ENCODE results near the gene LRRC15. TPM values are rescaled to one million over a fixed set of nuclear protein-coding genes. Genes with fewer than 3 reads are reported as not detected.

LRRC15 gene
- total RNA-seq, 2 donors from 2014 or later = 0.11 TPM; not detected in 1

DNA sequence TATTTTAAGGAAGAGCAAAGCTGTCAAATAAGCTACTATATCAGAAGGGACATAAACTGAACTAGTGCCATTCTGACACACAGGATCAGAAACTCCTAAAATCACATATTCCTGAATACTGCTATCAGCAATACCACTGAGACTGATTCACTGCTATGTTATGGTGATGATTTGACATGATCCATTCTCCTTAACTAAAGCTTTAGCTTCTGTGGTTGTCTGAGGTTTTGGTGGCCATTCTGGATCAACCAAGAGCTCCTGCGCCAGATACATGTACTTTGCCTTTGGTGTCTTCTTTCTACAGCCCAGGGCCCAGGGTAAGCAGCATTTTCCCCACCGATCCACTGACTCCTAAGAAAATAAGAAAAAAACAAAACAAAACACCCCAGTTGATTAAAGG, 36.2 kb upstream of the LRRC15 start:
- TF ChIP-seq, protein P1, sequence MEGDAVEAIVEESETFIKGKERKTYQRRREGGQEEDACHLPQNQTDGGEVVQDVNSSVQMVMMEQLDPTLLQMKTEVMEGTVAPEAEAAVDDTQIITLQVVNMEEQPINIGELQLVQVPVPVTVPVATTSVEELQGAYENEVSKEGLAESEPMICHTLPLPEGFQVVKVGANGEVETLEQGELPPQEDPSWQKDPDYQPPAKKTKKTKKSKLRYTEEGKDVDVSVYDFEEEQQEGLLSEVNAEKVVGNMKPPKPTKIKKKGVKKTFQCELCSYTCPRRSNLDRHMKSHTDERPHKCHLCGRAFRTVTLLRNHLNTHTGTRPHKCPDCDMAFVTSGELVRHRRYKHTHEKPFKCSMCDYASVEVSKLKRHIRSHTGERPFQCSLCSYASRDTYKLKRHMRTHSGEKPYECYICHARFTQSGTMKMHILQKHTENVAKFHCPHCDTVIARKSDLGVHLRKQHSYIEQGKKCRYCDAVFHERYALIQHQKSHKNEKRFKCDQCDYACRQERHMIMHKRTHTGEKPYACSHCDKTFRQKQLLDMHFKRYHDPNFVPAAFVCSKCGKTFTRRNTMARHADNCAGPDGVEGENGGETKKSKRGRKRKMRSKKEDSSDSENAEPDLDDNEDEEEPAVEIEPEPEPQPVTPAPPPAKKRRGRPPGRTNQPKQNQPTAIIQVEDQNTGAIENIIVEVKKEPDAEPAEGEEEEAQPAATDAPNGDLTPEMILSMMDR (conservative IDR thresholded peaks at IDR 0.05) = no peak
- Histone ChIP-seq H3K9ac (ENCODE audit: extremely low read depth, low read length, poor library complexity, severe bottlenecking) (no peak overlapping the region), H3K27ac (ENCODE audit: low read depth, low read length) (no peak overlapping the region), H3K9me3 (ENCODE audit: control insufficient read depth, low read length) (no peaks in the 10 kb centered on the region), H3K4me1 (ENCODE audit: control insufficient read depth, insufficient read depth, low read length) (peaks cover 5% of the 10 kb centered on the region), H3K4me3 (ENCODE audit: low read length) (no peak overlapping the region), H3K27me3 (ENCODE audit: control insufficient read depth, insufficient read depth, low read length, poor library complexity, severe bottlenecking) (no peaks in the 10 kb centered on the region), H3K36me3 (ENCODE audit: control insufficient read depth, insufficient read depth, low read length) (peaks cover 48% of the 10 kb centered on the region)
- Mint-ChIP-seq H3K27ac (peak overlapping the region; percentile 18), H3K4me1 (peaks cover 2% of the 10 kb centered on the region), H3K27me3 (ENCODE audit: insufficient read depth) (no peaks in the 10 kb centered on the region), H3K9me3 (no peaks in the 10 kb centered on the region), H3K36me3 (ENCODE audit: low read depth) (peaks cover 29% of the 10 kb centered on the region), H3K4me3 (no peak overlapping the region)
- DNase-seq = no peak
- WGBS, 2 experiments (ENCODE audit: insufficient coverage in 1 of 2, insufficient read length in 1 of 2) = 87% methylated on average over 2 of the region's 2 CpGs; no CpG with 5 or more reads in 1 of the 2 experiments

DNA sequence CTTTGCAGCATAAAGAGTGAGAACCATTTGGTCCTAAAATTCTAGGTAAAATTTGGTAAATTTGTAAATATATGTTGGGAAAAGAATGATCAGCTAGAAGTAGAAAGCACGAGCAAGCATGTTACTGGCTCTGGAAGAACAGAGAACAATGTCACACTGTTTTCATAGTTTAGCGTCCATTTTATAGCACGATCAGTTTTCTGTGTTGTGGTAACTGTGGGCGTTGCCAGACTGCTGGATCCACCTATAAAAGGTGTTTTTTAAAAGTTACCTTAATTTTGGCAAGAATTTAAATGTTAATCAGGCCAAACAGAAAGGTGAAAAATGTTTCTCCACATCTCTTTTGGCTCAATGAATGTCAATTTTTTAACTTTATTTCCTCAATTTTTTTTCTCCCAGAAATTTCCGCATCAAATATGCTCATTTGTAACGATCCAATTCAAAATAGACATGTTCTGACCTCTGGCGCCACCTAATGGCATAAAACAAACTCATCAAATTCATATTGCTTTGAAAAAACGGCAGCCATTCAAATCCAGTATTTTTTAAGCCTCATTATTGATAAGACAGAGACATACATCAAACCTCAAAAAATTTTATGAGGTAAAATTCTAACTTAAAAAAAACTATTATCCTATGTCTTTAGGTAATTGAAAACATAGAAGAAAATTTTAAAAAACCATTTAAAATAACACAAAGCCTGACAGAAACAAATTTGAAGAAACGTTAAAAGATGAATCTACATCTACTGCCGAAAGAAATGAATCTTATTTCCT, 35.0 kb upstream of the LRRC15 start:
- Histone ChIP-seq H3K27ac (ENCODE audit: low read depth, low read length) (no peak overlapping the region), H3K4me1 (ENCODE audit: control insufficient read depth, insufficient read depth, low read length) (peaks cover 5% of the 10 kb centered on the region), H3K9ac (ENCODE audit: extremely low read depth, low read length, poor library complexity, severe bottlenecking) (no peak overlapping the region), H3K27me3 (ENCODE audit: control insufficient read depth, insufficient read depth, low read length, poor library complexity, severe bottlenecking) (peaks cover 2% of the 10 kb centered on the region), H3K9me3 (ENCODE audit: control insufficient read depth, low read length) (no peaks in the 10 kb centered on the region), H3K4me3 (ENCODE audit: low read length) (no peak overlapping the region), H3K36me3 (ENCODE audit: control insufficient read depth, insufficient read depth, low read length) (peaks cover 48% of the 10 kb centered on the region)
- Mint-ChIP-seq H3K4me1 (peaks cover 2% of the 10 kb centered on the region), H3K9me3 (no peaks in the 10 kb centered on the region), H3K27ac (no peak overlapping the region), H3K4me3 (no peak overlapping the region), H3K36me3 (ENCODE audit: low read depth) (peaks cover 24% of the 10 kb centered on the region), H3K27me3 (ENCODE audit: insufficient read depth) (no peaks in the 10 kb centered on the region)
- 74 to 75% methylated on average over 9 to 10 of the region's 10 CpGs for WGBS, 2 experiments (ENCODE audit: insufficient coverage in 1 of 2, insufficient read length in 1 of 2)
- no peak for DNase-seq
- TF ChIP-seq, protein P1 (conservative IDR thresholded peaks at IDR 0.05) = peak; percentile 90

DNA sequence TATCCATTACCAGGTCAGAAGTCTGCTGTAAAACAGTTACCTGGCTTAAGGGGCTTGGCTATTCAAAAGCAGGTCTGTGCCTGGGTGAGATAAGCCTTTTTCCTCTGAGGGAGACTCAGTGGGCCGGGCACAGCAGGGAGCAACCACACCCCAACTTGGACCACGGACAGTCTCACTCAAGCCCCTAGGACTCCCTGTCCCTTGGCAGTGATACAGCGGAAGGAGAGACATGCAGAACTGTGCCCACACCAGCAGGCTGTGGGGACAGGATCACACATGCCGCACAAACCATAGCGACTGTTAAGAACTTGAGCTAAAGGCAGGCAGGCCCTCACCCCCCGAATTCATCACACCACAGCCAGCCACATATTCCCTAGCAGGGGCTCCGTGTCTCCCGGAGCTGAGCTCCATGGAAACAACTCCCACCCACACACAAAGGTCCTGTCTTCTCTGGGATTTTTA, 32.4 kb upstream of the LRRC15 start:
- peaks cover 28% of the 10 kb centered on the region for H3K27me3 ChIP-seq (ENCODE audit: control insufficient read depth, insufficient read depth, low read length, poor library complexity, severe bottlenecking)
- no peak overlapping the region for H3K27ac ChIP-seq (ENCODE audit: low read depth, low read length)
- no peak overlapping the region for H3K9ac ChIP-seq (ENCODE audit: extremely low read depth, low read length, poor library complexity, severe bottlenecking)
- H3K27ac Mint-ChIP-seq = no peak overlapping the region
- peaks cover 9% of the 10 kb centered on the region for H3K36me3 Mint-ChIP-seq (ENCODE audit: low read depth)
- 89 to 90% methylated on average over 4 to 8 of the region's 8 CpGs for WGBS, 2 experiments (ENCODE audit: insufficient coverage in 1 of 2, insufficient read length in 1 of 2)
- no peak for DNase-seq
- no peak overlapping the region for H3K4me3 ChIP-seq (ENCODE audit: low read length)
- TF ChIP-seq, protein P1 (conservative IDR thresholded peaks at IDR 0.05) = no peak
- no peak overlapping the region for H3K4me3 Mint-ChIP-seq
- H3K9me3 ChIP-seq (ENCODE audit: control insufficient read depth, low read length) = no peaks in the 10 kb centered on the region
- H3K9me3 Mint-ChIP-seq = no peaks in the 10 kb centered on the region
- H3K27me3 Mint-ChIP-seq (ENCODE audit: insufficient read depth) = peaks cover 23% of the 10 kb centered on the region
- no peaks in the 10 kb centered on the region for H3K4me1 Mint-ChIP-seq
- H3K36me3 ChIP-seq (ENCODE audit: control insufficient read depth, insufficient read depth, low read length) = peaks cover 34% of the 10 kb centered on the region
- peaks cover 10% of the 10 kb centered on the region for H3K4me1 ChIP-seq (ENCODE audit: control insufficient read depth, insufficient read depth, low read length)

All from endodermal cell (in vitro differentiated cells).